Skeletal muscle cell (primary cell): Measurements from ENCODE around the gene PDIK1L.
"Not testable (repeated sequence)": the region's sequence is repeated elsewhere in the genome, so short reads cannot be mapped to it uniquely, and the experiment has no call there.

ENCODE experiments used
- DNase-seq: peaks from one replicate; pipeline ENCODE4 v3.0.0-alpha.2; 2010; ENCODE audit warnings: low read depth
- H3K4me3 ChIP-seq: 2 replicates; pipeline ENCODE4 v1.5.1; 2011; ENCODE audit warnings: low read depth, mild to moderate bottlenecking, control low read depth, low read length, moderate library complexity

Gene PDIK1L

GRCh38 chr1:26084844-26085243 is 26.8 kb upstream of the PDIK1L start:
- no peak overlapping the region for H3K4me3 ChIP-seq

GRCh38 chr1:26089125-26089524 is 22.5 kb upstream of the PDIK1L start:
- no peak for DNase-seq
- no peak overlapping the region for H3K4me3 ChIP-seq

More at GRCh38 chr1:26084844-26085243, 26.8 kb upstream of the PDIK1L start:
- DNase-seq, result no peak

DNA sequence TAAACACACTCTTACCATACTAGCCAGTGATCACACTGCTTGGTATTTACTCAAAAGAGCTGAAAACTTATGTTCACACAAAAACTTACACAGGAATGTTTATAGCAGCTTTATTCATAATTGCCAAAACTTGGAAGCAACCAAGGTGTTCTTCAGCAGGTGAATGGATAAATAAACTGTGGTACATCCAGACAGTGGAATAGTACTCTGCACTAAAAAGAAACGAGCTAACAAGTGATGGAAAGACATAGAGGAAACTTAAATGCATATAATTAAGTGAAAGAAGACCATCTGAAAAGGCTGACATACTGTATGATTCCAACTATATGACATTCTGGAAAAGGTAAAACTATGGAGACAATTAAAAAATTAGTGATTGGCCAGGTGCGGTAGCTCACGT is 20.7 kb upstream of the PDIK1L start:
- DNase-seq, result no peak
- no peak overlapping the region for H3K4me3 ChIP-seq

DNA sequence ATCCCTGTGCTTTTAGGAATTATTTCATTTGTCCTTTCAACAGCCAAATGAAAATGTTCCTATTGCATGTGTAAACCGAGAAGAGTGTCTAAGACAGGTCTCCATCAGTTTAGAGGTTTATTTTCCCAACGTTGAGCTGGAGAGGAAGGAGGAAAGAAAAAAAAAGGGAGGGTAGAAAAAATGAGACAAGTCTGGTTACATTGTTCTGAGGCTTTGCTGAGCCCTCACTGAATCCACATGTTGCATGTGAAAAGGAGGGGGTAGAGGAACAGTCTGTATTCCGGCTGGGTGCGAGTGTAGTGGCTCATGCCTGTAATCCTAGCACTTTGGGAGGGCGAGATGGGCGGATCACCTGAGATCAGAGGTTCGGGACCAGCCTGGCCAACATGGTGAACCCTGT is 19.2 kb upstream of the PDIK1L start:
- DNase-seq, result no peak
- H3K4me3 ChIP-seq, result no peak overlapping the region

DNA sequence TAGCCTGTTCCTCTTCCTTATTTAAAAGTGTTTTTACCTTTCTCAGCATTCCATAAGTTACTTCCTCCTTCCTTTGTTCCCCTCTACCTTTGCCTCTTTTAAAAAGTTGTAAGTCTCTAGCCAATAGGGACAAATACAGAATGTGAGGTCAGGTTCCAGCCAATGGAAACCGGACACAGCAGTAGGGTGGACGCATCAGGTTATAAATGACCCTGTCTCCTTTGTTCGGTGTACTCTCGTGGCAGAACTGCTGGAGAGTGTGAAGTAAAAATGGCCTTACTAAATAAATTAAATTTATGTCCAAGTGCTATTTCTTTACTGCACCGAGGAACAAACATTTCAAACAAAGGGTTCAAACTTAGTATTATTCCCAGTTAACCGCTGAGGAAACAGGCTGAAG is 18.1 kb upstream of the PDIK1L start:
- H3K4me3 ChIP-seq, DNase-seq: not testable (repeated sequence)

DNA sequence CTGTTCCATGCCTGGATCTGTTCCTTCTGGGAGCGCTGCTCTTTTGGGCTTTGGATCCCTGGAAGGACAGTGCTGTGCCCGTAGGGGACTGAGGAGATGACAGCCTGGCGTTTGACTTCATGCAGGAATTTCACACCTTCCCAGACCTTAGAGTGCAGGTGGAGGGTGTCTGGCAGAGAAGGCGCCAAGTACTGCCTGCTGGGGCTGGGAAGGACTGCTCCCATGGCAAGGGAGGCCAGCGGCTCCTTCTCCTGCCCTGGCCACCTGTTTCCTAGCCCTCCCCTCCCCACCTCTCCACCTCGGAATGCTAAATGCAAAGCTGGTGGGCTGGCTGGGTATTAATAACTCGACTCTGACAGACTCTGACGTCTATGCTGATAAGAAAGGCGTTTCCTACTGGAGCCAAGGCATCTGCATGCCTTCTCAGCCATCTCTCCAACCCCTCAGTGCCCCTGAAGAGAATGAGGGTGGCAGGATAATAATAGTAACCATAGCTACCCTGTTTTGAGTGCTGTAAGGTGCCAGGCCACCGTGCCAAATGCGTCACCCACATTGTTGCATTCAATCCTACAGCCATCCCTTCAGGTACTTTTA is 17.5 kb upstream of the PDIK1L start:
- no peak for DNase-seq
- H3K4me3 ChIP-seq, result no peak overlapping the region

- DNase-seq, result no peak
These were observed 16.8 kb upstream of the PDIK1L start for GRCh38 chr1:26094677-26095383.

DNA sequence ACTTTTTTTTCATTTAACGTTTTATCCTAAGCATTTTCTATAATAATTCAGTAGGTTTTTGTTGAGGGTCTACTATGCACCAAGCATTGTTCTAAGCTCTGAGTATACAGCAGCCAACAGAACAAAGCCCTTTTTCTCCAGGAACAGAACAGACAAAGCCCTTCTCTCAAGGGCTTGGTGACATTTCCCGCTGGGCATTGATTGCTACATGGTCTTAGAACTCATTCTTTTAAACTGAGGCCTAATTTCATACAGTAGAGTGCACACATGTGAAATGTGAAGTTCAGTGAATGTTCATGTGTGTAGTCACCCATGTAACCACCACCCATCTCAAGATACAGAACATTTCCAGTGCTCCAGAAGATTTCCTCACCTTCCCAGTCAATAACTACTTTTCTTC is 15.2 kb upstream of the PDIK1L start:
- DNase-seq, result no peak
- no peak overlapping the region for H3K4me3 ChIP-seq

More at GRCh38 chr1:26094677-26095383, 16.8 kb upstream of the PDIK1L start:
- H3K4me3 ChIP-seq, result no peak overlapping the region

GRCh38 chr1:26097696-26098095 is 13.9 kb upstream of the PDIK1L start:
- DNase-seq, result no peak
- no peak overlapping the region for H3K4me3 ChIP-seq

- H3K4me3 ChIP-seq, result no peak overlapping the region
- no peak for DNase-seq
These were observed 13.0 kb upstream of the PDIK1L start for GRCh38 chr1:26098602-26099001.

- no peak for DNase-seq
- H3K4me3 ChIP-seq, result no peak overlapping the region
These were observed 11.8 kb upstream of the PDIK1L start for GRCh38 chr1:26099780-26100179.

DNA sequence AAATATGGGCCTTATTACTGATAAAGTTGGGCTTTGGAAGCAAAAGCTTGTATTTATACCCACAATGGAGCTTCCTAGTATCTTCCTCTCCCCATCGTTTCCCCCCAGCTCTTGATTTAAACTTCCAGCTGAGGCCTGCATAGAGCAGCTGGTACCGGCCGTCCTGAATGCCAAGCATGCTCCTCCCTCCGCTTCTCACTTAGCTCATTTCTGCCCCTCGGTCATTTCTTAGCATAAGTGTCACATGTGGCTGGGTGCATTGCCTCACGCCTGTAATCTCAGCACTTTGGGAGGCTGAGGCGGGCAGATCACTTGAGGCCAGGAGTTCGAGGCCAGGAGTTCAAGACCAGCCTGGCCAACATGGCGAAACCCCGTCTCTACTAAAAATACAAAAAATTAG is 11.4 kb upstream of the PDIK1L start:
- not testable (repeated sequence) for DNase-seq, H3K4me3 ChIP-seq

GRCh38 chr1:26102119-26102518 is 9.5 kb upstream of the PDIK1L start:
- H3K4me3 ChIP-seq, result no peak overlapping the region
- DNase-seq, result no peak

DNA sequence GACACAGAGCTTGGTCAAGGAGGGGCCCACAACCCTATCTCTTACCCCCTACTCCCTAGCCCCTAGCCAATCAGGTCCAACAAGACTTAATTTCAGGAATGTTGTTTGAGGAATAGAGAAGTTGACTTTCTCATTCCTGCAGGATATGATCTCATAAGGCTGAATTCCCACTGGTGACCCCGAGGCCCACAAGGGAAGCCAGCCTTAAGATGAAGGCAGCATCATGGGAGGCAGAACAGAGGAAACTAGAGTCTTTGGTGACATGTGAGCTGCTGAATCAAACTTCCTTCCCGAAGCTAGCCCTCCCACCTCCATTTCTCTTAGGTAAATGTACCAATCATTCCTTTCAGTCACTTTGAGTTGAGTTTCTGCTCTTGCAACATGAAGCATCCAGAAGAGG is 9.1 kb upstream of the PDIK1L start:
- no peak overlapping the region for H3K4me3 ChIP-seq
- DNase-seq, result no peak

DNA sequence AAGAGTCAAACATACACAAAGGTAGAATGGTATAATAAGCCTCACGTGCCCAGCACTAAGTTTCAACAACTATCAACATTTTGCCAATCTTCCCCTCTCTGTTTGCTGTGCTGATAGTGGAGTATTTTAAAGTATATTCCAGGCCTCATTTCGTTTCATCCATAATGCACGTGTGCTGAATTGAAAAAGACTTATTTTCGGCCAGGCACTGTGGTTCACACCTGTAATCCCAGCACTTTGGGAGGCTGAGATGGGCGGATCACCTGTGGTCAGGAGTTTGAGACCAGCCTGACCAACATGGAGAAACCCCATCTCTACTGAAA is 6.4 kb upstream of the PDIK1L start:
- H3K4me3 ChIP-seq, DNase-seq: not testable (repeated sequence)

GRCh38 chr1:26109229-26110164 is 2.1 kb upstream of the PDIK1L start:
- no peak for DNase-seq
- no peak overlapping the region for H3K4me3 ChIP-seq

- DNase-seq, result no peak
- H3K4me3 ChIP-seq, result peak overlapping the region; percentile 97
These were observed 694 bp upstream of the PDIK1L start for GRCh38 chr1:26110731-26111529.

DNA sequence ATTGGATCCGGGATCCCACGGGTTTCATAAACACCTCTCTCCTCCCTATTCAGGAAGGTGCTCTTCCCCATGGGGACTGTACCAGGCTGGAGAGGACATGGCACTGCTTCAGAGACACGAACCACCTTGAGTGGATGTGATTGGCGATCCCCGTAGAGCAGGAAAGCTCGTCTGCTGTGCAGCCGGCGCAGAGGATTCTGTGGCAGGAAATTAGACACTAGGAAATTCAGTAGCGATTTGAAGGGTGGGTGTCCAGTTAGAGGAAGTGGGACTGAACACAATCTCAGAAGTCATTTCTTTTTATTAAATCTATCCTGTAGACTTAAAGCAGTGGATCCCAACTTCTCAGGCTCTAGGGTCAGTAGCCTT is 767 bp downstream of the PDIK1L start:
- DNase-seq, result no peak

DNA sequence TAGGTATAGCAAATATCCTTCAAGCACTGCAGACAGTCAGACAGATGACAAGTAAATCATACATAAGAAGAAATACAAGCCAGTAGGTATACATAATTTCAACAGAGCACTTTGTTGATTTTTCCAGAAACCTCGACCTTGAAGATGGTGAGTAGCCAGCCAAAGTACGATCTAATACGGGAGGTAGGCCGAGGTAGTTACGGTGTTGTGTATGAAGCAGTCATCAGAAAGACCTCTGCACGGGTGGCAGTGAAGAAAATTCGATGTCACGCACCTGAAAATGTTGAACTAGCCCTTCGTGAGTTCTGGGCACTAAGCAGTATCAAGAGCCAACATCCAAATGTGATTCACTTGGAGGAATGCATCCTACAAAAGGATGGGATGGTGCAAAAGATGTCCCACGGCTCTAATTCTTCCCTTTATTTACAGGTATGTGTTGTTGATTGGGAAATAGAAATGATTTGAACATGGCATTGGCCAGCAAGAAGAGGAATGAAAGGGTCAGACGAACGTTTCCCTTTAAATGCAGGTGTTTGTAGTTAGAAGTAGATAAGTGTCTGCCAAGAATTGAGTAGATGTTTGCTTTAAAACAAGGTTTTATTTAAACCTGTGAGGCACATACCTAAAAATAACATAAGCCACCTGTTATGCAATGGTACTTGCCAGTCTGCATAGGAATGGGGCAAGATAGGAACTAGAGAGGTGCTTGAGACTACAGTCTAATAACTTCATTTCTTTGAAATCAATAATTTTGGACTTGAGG is 2.7 kb downstream of the PDIK1L start:
- no peak overlapping the region for H3K4me3 ChIP-seq
- DNase-seq, result no peak

More for the DNA sequence above, 767 bp downstream of the PDIK1L start:
- peak overlapping the region; percentile 97 for H3K4me3 ChIP-seq
